Thoracic aorta (tissue), 2 donors: ENCODE results near the gene VBP1. TPM values are rescaled to one million over a fixed set of nuclear protein-coding genes. Genes with fewer than 3 reads are reported as not detected.

ENCODE experiments used
- ATAC-seq: fragments of 150-250 bp; one replicate; pipeline ENCODE4 v1.8.0; 2017; ENCODE audit warnings: low read depth; ENCODE audit not compliant: insufficient number of reproducible peaks, low FRiP score
- DNase-seq: peaks from one replicate; pipeline ENCODE4 v3.0.0-alpha.2; 2020; ENCODE audit warnings: low spot score
- H3K27ac ChIP-seq, 2 donors: fragments of 200-600 bp; sonication (generic); 1 replicate in 1 of 2; 2 replicates in 1 of 2; pipeline ENCODE4 v1.5.1; 2016; ENCODE audit warnings: mild to moderate bottlenecking in 2 of 2, moderate library complexity in 2 of 2
- H3K27me3 ChIP-seq: fragments of 200-600 bp; sonication (generic); replicated peaks from 2 replicates; pipeline ENCODE4 v1.6.0; 2016; ENCODE audit warnings: mild to moderate bottlenecking; ENCODE audit not compliant: insufficient read depth
- H3K36me3 ChIP-seq: fragments of 200-600 bp; sonication (generic); one replicate; pipeline ENCODE4 v1.5.1; 2016
- H3K4me1 ChIP-seq, 2 donors: fragments of 200-600 bp; sonication (generic); 1 replicate in 1 of 2; 2 replicates in 1 of 2; pipeline versions ENCODE4 v1.5.1 to v1.6.0; 2016; ENCODE audit warnings: low read depth in 2 of 2, mild to moderate bottlenecking in 1 of 2; ENCODE audit not compliant: control insufficient read depth in 1 of 2
- H3K4me3 ChIP-seq: fragments of 200-600 bp; sonication (generic); 2 replicates; pipeline ENCODE4 v1.5.1; 2016; ENCODE audit warnings: mild to moderate bottlenecking
- H3K9me3 ChIP-seq: fragments of 200-600 bp; sonication (generic); 2 replicates; pipeline ENCODE4 v1.5.1; 2016
- CTCF ChIP-seq: fragments of 200-600 bp; sonication (generic); IDR thresholded peaks from one replicate; pipeline ENCODE4 v1.5.1; 2019; ENCODE audit warnings: antibody characterized with exemption
- total RNA-seq, 2 donors: library from RNA; depleted of rRNA; stranded (reverse); fragments of >200 nt; gene quantifications; one replicate each; pipeline versions ENCODE4 v1.1.0 to v1.2.3, GENCODE V29; 2016

VBP1 gene
- total RNA-seq, 2 donors from 2014 or later = 15.0 to 25.9 TPM

- Histone ChIP-seq H3K9me3 (no peaks in the 10 kb centered on the region), H3K36me3 (no peaks in the 10 kb centered on the region), H3K27ac (no peak overlapping the region), H3K4me1 (no peaks in the 10 kb centered on the region), H3K4me3 (no peak overlapping the region), H3K27me3 (no peaks in the 10 kb centered on the region)
- TF ChIP-seq CTCF = no peak
- DNase-seq = no peak
- ATAC-seq = no peak
These were observed 9.5 kb downstream of the VBP1 start for GRCh38 chrX:155225774-155226173.

DNA sequence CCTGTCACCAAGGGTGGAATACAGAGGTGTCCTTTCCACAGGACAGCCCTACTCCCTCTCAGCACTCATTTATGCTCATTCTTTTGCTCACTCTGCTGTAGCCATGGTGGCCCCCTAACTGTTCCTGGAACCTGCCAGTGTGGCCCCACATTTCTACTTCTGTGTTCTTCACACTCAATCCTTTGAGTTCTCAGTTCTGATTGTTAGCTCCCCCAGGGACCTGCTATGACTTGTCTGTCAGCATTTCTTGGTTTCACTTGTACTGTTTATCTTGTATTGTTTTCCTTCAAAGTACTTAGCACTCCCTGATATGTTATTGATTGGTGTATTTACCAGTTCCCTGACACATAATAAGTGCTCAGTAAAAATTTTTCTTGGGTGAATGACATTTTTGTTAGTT lies 14.9 kb downstream of the VBP1 start:
- no peak for TF ChIP-seq CTCF
- no peak for DNase-seq

DNA sequence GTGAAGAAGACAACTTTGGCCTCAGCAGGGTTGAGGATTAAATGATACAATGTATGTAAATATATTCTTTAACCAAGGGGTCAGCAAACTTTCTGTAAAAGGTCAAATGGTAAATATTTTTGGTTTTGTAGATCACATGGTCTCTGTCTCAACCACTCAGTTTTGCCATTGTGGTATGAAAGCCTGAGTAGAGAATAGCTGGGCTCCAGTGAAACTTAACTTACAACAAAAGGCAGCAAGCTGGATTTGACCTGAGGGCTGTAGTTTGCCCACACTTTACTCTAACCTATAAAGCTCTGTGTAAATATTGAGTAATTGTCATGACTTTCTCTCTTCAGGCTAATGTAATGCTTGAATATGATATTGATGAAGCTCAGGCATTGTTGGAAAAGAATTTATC lies 19.6 kb downstream of the VBP1 start:
- H3K4me1 ChIP-seq = no peaks in the 10 kb centered on the region
- peaks cover 6% of the 10 kb centered on the region for H3K36me3 ChIP-seq
- no peaks in the 10 kb centered on the region for H3K9me3 ChIP-seq
- H3K27me3 ChIP-seq = no peaks in the 10 kb centered on the region
- no peak for TF ChIP-seq CTCF
- H3K27ac ChIP-seq = no peak overlapping the region
- DNase-seq (no peak), ATAC-seq (no peak)
- no peak overlapping the region for H3K4me3 ChIP-seq

More for the DNA sequence above, 14.9 kb downstream of the VBP1 start:
- no peaks in the 10 kb centered on the region for H3K36me3 ChIP-seq
- H3K27me3 ChIP-seq = no peaks in the 10 kb centered on the region
- no peak overlapping the region for H3K4me3 ChIP-seq
- no peaks in the 10 kb centered on the region for H3K4me1 ChIP-seq
- H3K9me3 ChIP-seq = no peaks in the 10 kb centered on the region
- no peak overlapping the region for H3K27ac ChIP-seq
- no peak for ATAC-seq

- no peaks in the 10 kb centered on the region for H3K4me1 ChIP-seq
- no peak for DNase-seq
- no peak for TF ChIP-seq CTCF
- no peak overlapping the region for H3K4me3 ChIP-seq
- no peak overlapping the region for H3K27ac ChIP-seq
- peaks cover 6% of the 10 kb centered on the region for H3K36me3 ChIP-seq
- H3K27me3 ChIP-seq = no peaks in the 10 kb centered on the region
- no peak for ATAC-seq
- no peaks in the 10 kb centered on the region for H3K9me3 ChIP-seq
These were observed 21.5 kb downstream of the VBP1 start for GRCh38 chrX:155237719-155238118.

DNA sequence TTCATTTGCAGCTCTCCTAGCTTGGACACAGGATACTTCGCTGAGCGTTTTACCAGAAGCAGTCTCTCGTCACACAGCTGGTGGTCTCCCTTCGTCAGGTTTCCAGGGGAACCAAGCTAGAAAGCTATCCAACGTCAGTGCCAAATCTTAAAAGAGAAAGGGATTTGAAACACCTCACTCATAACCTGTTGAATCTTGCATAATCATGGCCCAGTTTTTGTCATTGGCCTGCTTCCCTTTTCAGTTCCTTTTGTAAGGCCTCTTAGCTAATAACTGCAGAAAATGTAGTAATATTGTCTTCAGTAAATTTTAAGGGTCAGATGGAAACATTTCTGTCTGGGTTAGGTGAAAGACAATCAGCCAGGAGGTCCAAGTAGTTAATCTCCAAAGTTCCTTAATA lies 26.0 kb downstream of the VBP1 start:
- no peak for TF ChIP-seq CTCF
- H3K4me1 ChIP-seq = no peaks in the 10 kb centered on the region
- H3K27ac ChIP-seq = no peak overlapping the region
- peaks cover 6% of the 10 kb centered on the region for H3K36me3 ChIP-seq
- DNase-seq (no peak), ATAC-seq (no peak)
- no peaks in the 10 kb centered on the region for H3K9me3 ChIP-seq
- H3K4me3 ChIP-seq = no peak overlapping the region
- no peaks in the 10 kb centered on the region for H3K27me3 ChIP-seq
